ENCODE measurements around the gene CHRM1. TPM values are rescaled to one million over a fixed set of nuclear protein-coding genes. Genes with fewer than 3 reads are reported as not detected.

Gene CHRM1
- total and polyA plus RNA-seq, 2 of the 13 experiments (the other 11 are each of a cell fraction or from before 2014, with no cell fraction given) = not detected

- H3K27ac ChIP-seq (ENCODE audit: extremely low read length, insufficient read depth, low read length) = no peak overlapping the region
- ChIA-PET CTCF (ENCODE audit: low intra/inter-chr PET ratio, low total read pairs) (interaction anchor here (2.5 to 7.9 kb wide), 2 partner anchors 66 to 114 kb away, joined by 7 to 132 read pairs; no protein-coding TSS in a partner anchor), POLR2A (no interaction called here)
- H4K20me1 ChIP-seq (ENCODE audit: insufficient read depth, low read length) = no peaks in the 10 kb centered on the region
- peaks cover 14% of the 10 kb centered on the region for H3K4me1 ChIP-seq (ENCODE audit: insufficient read depth, low read length)
- intact Hi-C loops (cut with micrococcal nuclease; ENCODE audit: unreplicated experiment) = loop anchor here (5.0 kb wide), 2 partner anchors 303 to 728 kb away; no protein-coding TSS in a partner anchor
- no peak overlapping the region; the same call in 1 of the 2 replicates for H3K9ac ChIP-seq (ENCODE audit: insufficient read depth, low read depth, low read length)
- peak overlapping the region; percentile 52 for H3K4me2 ChIP-seq (ENCODE audit: low read depth, low read length)
- H3K4me3 ChIP-seq (replicated peaks in 1 of 3; ENCODE audit: insufficient read depth in 1 of 3, low read depth in 2 of 3, low read length in 3 of 3) = no peak overlapping the region; a peak in 1 of 6 replicates
- in situ Hi-C loops (cut with HindIII; ENCODE audit: extremely low pct_ligation_motif_present, low pct_unique_long_range_greater_than_20kb) = loop anchor here (5.0 to 25.0 kb wide), 3 partner anchors 68 to 303 kb away; no protein-coding TSS in a partner anchor
- BruUV-seq (replicated peaks) = no TSS peak
- FAIRE-seq (no peak), DNase-seq (ENCODE audit: low spot score) (peak; percentile 70), ATAC-seq (peak; percentile 80)
- 19% methylated on average over 8 of the region's 24 CpGs for WGBS (ENCODE audit: low lambda C conversion rate)
- no peaks in the 10 kb centered on the region for H3K36me3 ChIP-seq (replicated peaks in 1 of 2; ENCODE audit: control insufficient read depth in 1 of 2, insufficient read depth in 2 of 2, low read length in 2 of 2)
- peaks cover 2 to 24% of the 10 kb centered on the region in 2 experiments; a peak in 3 of 5 replicates for H3K27me3 ChIP-seq (ENCODE audit: control insufficient read depth in 1 of 2, insufficient read depth in 2 of 2, low read length in 2 of 2)
- no peaks in the 10 kb centered on the region for H3K79me2 ChIP-seq (ENCODE audit: insufficient read depth, low read length)
- no peaks in the 10 kb centered on the region for H3K9me3 ChIP-seq (ENCODE audit: low read length)
- no peak overlapping the region for H2AFZ ChIP-seq (ENCODE audit: low read length)
- TF ChIP-seq RAD21 (CRISPR knock-in tag; IDR thresholded peaks at IDR 0.05) (peak; percentile 72), ZNF333 (CRISPR knock-in tag; IDR thresholded peaks at IDR 0.05; ENCODE audit: borderline replicate concordance) (no peak), ZNF124 (CRISPR knock-in tag; IDR thresholded peaks at IDR 0.05) (0 out of 2 replicates have a peak, but pooled peaks have one; percentile 46), PHF5A (CRISPR knock-in tag; IDR thresholded peaks at IDR 0.05; ENCODE audit: low read depth, unreplicated experiment) (no peak), ZNF350 (CRISPR knock-in tag; IDR thresholded peaks at IDR 0.05; ENCODE audit: borderline replicate concordance, low read depth) (peak; percentile 26; the same call in 1 of the 2 replicates), ZNF136 (CRISPR knock-in tag; IDR thresholded peaks at IDR 0.05; ENCODE audit: low read depth) (0 out of 2 replicates have a peak, but pooled peaks have one; percentile 57), FOXP1 (IDR thresholded peaks at IDR 0.05) (no peak), FOXP1 (CRISPR knock-in tag; IDR thresholded peaks at IDR 0.05) (no peak), PATZ1 (CRISPR knock-in tag; IDR thresholded peaks at IDR 0.05) (0 out of 2 replicates have a peak, but pooled peaks have one; percentile 18), RXRA (CRISPR knock-in tag; IDR thresholded peaks at IDR 0.05) (no peak), PBX2 (CRISPR knock-in tag; IDR thresholded peaks at IDR 0.05) (no peak), SP5 (CRISPR knock-in tag; IDR thresholded peaks at IDR 0.05; ENCODE audit: borderline replicate concordance, low read depth) (0 out of 2 replicates have a peak, but pooled peaks have one; percentile 31), CTCF (CRISPR knock-in tag; IDR thresholded peaks at IDR 0.05) (peak; percentile 78), SMC3 (IDR thresholded peaks at IDR 0.05; ENCODE audit: low read length) (peak; percentile 42), UBTF (CRISPR knock-in tag; IDR thresholded peaks at IDR 0.05) (0 out of 2 replicates have a peak, but pooled peaks have one; percentile 23), ZSCAN29 (CRISPR knock-in tag; conservative IDR thresholded peaks at IDR 0.05) (no peak), KDM3A (CRISPR knock-in tag; IDR thresholded peaks at IDR 0.05; ENCODE audit: low read depth) (no peak)
Observed at GRCh38 chr11:62909107-62909894, 11.9 kb downstream of the CHRM1 start.

Data from HepG2 (cell line).